Large intestine (tissue), 3 donors: ENCODE results near the gene CPLX1. TPM values are rescaled to one million over a fixed set of nuclear protein-coding genes. Genes with fewer than 3 reads are reported as not detected.
"Not testable (repeated sequence)": the region's sequence is repeated elsewhere in the genome, so short reads cannot be mapped to it uniquely, and the experiment has no call there.

Source experiments
- DNase-seq, 2 donors: peaks; one replicate each; pipeline versions ENCODE4 v3.0.0 to v3.0.0-alpha.2; 2013
- H3K27ac ChIP-seq: one replicate; pipeline ENCODE4 v1.5.1; 2013; ENCODE audit warnings: low read length
- H3K27me3 ChIP-seq: 2 replicates; pipeline ENCODE4 v1.6.1; 2013; ENCODE audit warnings: low read length; ENCODE audit not compliant: control insufficient read depth, insufficient read depth
- H3K36me3 ChIP-seq: 2 replicates; pipeline ENCODE4 v1.6.1; 2013; ENCODE audit warnings: low read length; ENCODE audit not compliant: control insufficient read depth, insufficient read depth
- H3K4me1 ChIP-seq: one replicate; pipeline ENCODE4 v1.6.1; 2013; ENCODE audit warnings: low read length; ENCODE audit not compliant: control insufficient read depth, insufficient read depth
- H3K4me3 ChIP-seq: one replicate; pipeline ENCODE4 v1.5.1; 2013; ENCODE audit warnings: low read length
- H3K9me3 ChIP-seq: one replicate; pipeline ENCODE4 v1.6.1; 2013; ENCODE audit warnings: mild to moderate bottlenecking, low read depth, low read length, moderate library complexity; ENCODE audit not compliant: control insufficient read depth
- WGBS: methylation state at CpG from one replicate; pipeline ENCODE4 v1.1.5; 2013; ENCODE audit warnings: low lambda C conversion rate; ENCODE audit not compliant: insufficient coverage; 5-methylcytosine and 5-hydroxymethylcytosine counted together
- polyA plus RNA-seq: library from polyadenylated mRNA; unstranded; fragments of 120-200 nt; gene quantifications from one replicate; pipeline ENCODE4 v1.2.1, GENCODE V29; 2013

CPLX1 gene
- polyA plus RNA-seq, 1 donor = 2.8 TPM

DNA sequence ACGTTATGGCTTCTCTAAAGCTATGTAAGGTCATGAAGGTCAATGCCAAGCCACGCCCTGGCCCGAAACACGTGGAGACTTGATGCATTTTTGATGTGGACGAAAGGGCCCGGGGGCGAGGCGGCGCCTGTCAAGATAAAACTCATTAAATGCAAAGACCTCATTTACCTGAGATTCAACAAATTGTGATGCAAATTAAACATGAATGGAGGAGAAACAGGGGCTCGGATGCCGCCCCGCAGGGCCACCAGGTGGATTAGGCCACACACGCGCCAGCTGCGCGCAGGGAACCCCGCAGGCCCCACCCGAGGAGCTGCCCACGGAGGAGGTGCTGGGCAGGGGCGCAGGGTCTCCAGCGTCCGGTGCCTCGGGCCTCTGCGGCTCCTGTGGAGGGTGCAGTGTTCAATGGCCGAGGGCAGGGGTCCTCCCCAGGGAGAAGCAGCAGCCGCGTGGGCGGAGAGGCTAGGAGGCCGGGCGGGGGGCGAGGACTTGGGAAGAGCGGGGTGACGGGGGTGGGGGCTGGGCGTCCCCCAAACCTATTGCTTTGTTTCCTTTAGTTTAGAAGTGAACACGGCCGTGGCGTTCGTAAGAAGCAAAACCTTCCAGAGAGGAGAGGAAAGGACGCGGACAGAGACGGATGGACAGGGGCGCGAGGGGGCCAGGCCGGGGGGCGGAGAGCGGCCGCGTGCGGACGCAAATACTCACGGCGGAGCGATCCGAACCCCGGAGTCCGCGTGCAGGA lies 40.4 kb downstream of the CPLX1 start:
- DNase-seq = no peak
- Histone ChIP-seq H3K36me3 (no peaks in the 10 kb centered on the region), H3K4me1 (peaks cover 25% of the 10 kb centered on the region), H3K27me3 (peaks cover 53% of the 10 kb centered on the region), H3K4me3 (no peak overlapping the region), H3K27ac (no peak overlapping the region), H3K9me3 (peaks cover 11% of the 10 kb centered on the region)
- no CpG with 5 or more reads among the region's 57 CpGs for WGBS

GRCh38 chr4:784401-785331 lies 41.3 kb downstream of the CPLX1 start:
- H3K27me3 ChIP-seq = peaks cover 50% of the 10 kb centered on the region
- peaks cover 3% of the 10 kb centered on the region for H3K36me3 ChIP-seq
- peaks cover 31% of the 10 kb centered on the region for H3K4me1 ChIP-seq
- peaks cover 11% of the 10 kb centered on the region for H3K9me3 ChIP-seq
- no peak overlapping the region for H3K27ac ChIP-seq
- DNase-seq = no peak
- WGBS = no CpG with 5 or more reads among the region's 57 CpGs
- no peak overlapping the region for H3K4me3 ChIP-seq

- no CpG with 5 or more reads among the region's 57 CpGs for WGBS
- peaks cover 23% of the 10 kb centered on the region for H3K4me1 ChIP-seq
- H3K4me3 ChIP-seq = peak overlapping the region; percentile 100
Measured at GRCh38 chr4:781493-782216, 44.3 kb downstream of the CPLX1 start.

DNA sequence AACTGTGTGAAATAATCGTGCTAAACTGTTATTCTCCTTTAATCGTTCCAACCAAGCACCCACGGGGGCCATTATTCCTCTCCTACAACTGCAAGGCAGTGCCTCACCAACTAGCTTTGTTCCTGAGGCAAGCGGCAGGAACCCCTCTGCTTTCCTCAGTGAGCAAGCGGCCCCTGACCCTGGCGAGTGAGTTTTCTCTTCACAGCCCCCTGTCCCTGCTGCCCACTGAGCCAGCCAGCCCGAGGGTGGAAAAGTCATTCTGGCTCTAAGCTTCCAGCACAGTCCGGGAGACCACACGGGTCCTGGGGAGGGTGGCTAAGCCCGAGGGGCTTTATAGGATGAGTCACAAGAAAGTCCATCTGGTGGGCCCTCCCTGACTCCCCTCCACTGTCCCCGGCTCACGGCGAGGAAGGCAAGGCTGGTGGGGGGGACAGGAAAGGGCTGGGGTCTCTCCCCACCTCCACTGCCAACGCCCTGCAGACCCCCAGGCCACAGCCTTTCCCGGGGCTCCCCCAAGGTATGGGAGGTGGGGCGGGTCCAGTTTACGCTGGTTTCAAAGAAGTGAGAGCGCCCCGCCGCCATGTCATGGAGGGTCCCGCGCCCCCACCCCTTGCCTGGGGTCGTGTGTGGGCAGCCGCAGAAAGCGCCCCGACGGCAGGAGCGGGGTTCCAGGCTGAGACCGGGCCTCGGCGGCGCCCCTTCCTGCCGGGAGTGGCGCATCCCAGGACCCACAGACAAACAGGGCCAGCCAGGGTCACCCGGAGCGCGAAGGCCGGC lies 45.0 kb downstream of the CPLX1 start:
- Histone ChIP-seq H3K36me3 (peaks cover 30% of the 10 kb centered on the region), H3K27me3 (peaks cover 19% of the 10 kb centered on the region), H3K4me1 (peaks cover 23% of the 10 kb centered on the region), H3K9me3 (peaks cover 11% of the 10 kb centered on the region), H3K4me3 (peak overlapping the region; percentile 100), H3K27ac (peak overlapping the region; percentile 90)
- DNase-seq = no peak
- WGBS = no CpG with 5 or more reads among the region's 38 CpGs

More at GRCh38 chr4:781493-782216, 44.3 kb downstream of the CPLX1 start:
- peaks cover 11% of the 10 kb centered on the region for H3K9me3 ChIP-seq
- peaks cover 26% of the 10 kb centered on the region for H3K27me3 ChIP-seq
- peak; percentile 99 to 100 for DNase-seq
- peak overlapping the region; percentile 93 for H3K27ac ChIP-seq
- peaks cover 24% of the 10 kb centered on the region for H3K36me3 ChIP-seq

- Histone ChIP-seq H3K27me3 (peaks cover 12% of the 10 kb centered on the region), H3K36me3 (peaks cover 36% of the 10 kb centered on the region), H3K4me1 (peaks cover 19% of the 10 kb centered on the region), H3K4me3 (peak overlapping the region; percentile 100)
- DNase-seq, H3K27ac ChIP-seq, H3K9me3 ChIP-seq: not testable (repeated sequence)
- no CpG with 5 or more reads among the region's 10 CpGs for WGBS
Measured at GRCh38 chr4:780255-780654, 45.7 kb downstream of the CPLX1 start.

- Histone ChIP-seq H3K27me3 (peaks cover 5% of the 10 kb centered on the region), H3K36me3 (peaks cover 43% of the 10 kb centered on the region), H3K4me1 (peaks cover 18% of the 10 kb centered on the region), H3K27ac (no peak overlapping the region), H3K9me3 (peaks cover under 1% of the 10 kb centered on the region), H3K4me3 (no peak overlapping the region)
- WGBS = no CpG with 5 or more reads among the region's 2 CpGs
- no peak for DNase-seq
Measured at GRCh38 chr4:779555-779954, 46.4 kb downstream of the CPLX1 start.

DNA sequence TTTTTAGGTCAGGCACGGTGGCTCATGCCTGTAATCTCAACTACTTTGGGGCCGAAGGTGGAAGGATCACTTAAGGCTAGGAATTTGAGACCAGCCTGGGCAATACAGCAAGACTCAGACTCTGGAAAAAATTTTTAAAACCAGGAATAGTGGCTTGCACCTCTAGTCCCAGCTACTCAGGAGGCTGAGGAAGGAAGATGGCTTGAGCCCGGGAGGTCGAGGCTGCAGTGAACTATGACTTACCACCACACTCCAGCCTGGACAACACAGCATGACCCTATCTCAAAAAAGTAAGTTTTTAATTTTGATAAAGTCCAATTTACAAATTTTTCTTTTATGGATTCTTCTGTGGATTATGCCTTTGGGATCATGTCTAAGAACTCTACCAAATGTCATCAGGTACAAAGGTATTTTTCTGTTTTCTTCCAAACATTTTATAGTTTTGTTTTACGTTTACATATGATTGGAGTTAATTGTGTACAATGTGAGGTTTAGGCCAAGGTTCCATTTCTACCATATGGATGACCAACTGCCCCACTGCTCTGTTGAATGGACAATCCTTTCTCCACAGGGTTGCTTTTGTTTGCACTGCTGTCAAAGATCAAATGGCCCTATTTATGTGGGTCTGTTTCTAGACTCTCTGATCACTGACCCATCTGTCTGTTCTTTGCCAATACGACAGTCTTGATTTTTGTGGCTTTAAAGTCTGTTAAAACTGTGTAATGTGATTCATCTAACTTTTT lies 48.2 kb downstream of the CPLX1 start:
- peaks cover 58% of the 10 kb centered on the region for H3K36me3 ChIP-seq
- H3K9me3 ChIP-seq = no peaks in the 10 kb centered on the region
- no peak overlapping the region for H3K27ac ChIP-seq
- DNase-seq = no peak
- no peak overlapping the region for H3K4me3 ChIP-seq
- WGBS = 30% methylated on average over 1 of the region's 6 CpGs
- peaks cover 15% of the 10 kb centered on the region for H3K4me1 ChIP-seq
- H3K27me3 ChIP-seq = no peaks in the 10 kb centered on the region

- WGBS = 100% methylated on average over 2 of the region's 9 CpGs
- Histone ChIP-seq H3K27ac (no peak overlapping the region), H3K4me1 (peaks cover 8% of the 10 kb centered on the region), H3K27me3 (no peaks in the 10 kb centered on the region), H3K36me3 (peaks cover 60% of the 10 kb centered on the region), H3K4me3 (no peak overlapping the region), H3K9me3 (no peaks in the 10 kb centered on the region)
- DNase-seq = no peak
Measured at GRCh38 chr4:776743-777441, 49.0 kb downstream of the CPLX1 start.

DNA sequence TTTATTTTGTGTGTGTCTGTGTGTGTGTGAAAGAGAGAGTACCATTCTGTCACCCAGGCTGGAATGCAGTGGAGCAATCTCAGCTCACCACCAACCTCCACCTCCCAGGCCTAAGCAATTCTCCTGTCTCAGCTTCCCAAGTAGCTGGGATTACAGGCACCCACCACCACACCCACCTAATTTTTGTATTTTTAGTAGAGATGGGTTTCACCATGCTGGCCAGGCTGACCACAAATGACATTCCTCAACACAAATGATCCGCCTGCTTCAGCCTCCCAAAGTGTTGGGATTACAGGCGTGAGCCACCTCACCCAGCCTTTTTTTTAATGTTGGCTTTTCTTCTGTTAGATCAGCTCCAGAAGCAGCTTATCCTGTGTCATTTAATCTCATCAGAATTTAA lies 50.4 kb downstream of the CPLX1 start:
- H3K36me3 ChIP-seq = peaks cover 71% of the 10 kb centered on the region
- DNase-seq, H3K27me3 ChIP-seq, H3K4me1 ChIP-seq, H3K9me3 ChIP-seq, H3K27ac ChIP-seq, H3K4me3 ChIP-seq: not testable (repeated sequence)
- WGBS = no CpG with 5 or more reads among the region's 2 CpGs
